ENCODE measurements around the gene TMEM130.

TMEM130 gene

DNA sequence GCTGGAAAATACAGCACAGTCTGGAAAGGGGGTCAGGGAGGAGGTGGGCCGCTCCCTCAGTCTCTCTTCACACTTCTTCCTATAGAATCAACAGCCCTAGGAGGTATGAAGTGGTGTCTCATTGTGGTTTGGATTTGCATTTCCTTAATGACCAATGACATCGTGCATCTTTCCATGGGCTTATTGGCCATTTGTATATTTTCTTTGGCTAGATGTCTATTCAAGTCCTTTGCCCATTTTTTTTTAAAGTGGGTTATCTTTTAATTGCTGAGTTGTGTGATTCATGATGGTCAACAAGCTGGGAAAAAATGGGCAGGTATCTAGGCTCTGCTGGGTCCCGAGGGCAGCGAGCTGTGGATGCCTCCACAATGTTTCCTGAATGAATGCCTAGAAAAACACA lies 29.1 kb downstream of the TMEM130 start:
- no peak for DNase-seq

DNA sequence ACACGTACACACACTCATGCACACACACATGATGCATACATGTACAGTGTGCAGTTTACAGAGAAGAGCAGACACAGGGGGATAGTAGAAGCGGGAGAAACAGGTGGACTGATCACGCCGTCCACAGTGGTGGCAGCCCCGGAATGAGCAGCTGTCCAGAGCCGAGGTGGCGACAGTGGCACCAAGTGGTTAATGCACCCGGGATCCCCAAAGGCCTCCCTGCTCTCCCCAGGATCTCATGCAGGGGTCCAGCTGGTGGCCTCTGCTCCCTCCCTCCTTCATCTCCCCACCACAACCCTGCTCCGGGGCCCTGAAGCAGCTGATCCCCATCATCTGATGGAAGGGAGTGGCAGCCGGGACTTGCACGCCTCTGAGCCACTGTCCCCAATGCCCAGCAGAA lies 29.7 kb downstream of the TMEM130 start:
- DNase-seq: no peak

GRCh38 chr7:98837630-98837972 lies 32.2 kb downstream of the TMEM130 start:
- no peak for DNase-seq

DNA sequence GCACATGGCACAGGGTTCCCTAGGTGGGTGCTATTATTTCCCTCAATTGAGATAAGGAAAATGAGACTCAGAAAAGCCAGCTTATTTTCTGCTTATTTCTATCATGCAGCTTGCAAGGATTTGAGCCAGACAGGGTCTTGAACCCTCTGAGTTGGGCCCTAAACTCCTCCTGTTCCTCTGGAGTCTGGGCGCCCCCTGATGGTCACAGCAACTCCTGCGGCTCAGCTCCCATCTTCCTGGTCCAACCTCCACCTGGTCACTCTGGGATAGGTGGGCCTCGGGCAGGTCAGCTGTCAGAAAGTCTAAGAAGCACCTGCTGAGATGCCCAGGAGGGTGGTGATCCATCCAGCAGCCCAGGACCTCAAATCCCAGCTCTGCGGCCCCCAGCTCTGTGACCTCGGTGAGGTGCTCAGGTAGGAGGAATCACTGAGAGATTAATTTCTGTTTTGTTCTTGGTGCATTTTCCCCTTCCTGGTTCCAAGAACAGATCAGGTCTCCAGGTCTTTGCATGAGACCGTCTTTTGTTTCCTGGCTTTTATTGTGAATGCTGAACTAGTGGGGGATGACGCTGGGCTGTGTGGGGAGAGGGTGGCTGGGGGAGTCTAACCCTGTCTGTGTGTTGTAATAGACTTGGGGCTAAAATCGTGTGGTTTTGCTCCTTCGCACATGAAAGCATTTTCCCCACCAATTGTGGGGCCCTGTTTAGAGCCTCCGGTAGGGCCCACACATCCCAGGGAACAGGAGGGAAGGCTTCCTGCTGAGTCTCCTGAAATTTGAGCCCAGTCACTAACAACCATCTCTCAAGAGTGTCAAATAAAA lies 32.8 kb downstream of the TMEM130 start:
- peak; percentile 9 for DNase-seq

- no peak for DNase-seq
These were observed 34.9 kb downstream of the TMEM130 start for GRCh38 chr7:98834949-98835348.

DNA sequence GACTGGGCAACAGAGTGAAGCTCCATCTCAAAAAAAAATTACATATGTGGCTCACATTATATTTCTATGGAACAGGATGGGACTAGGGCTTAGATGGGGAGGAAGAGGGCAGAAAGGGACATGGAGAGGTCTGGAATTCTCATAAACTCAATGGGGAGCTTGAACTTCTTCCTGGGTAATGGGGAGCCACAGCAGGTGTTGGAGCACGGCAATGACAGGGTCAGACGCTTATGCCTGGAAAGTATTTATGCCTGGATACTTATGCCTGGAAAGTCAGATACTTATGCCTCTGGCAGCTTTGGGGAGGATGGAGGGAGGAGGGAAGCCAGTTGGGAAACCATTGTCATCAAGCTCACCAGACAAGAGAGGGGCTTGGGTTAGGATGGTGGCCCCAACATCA lies 36.8 kb downstream of the TMEM130 start:
- no peak for DNase-seq

DNA sequence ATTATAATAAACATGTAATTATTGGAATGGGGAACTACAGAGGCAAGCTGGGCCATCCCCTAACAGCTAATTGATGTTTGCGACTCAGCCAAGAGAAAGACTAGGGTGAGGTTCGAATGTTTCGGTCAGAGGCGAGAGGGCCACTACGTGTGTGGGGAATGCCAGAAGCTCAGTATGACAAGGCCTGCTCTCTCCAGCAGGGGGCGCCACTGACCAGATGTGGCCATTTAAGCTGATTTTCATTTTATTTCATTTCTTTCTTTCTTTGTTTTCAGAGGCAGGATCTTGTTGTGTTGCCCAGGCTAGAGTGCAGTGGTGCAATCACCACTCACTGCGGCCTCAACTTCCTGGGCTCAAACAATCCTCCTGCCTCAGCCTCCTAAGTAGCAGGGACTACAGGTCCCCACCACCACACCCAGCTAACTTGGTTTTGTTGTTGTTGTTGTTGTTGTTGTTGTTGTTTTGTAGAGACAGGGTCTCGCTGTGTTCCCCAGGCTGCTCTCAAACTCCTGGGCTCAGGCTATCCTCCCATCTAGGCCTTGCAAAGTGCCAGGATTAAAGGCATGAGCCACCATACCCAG lies 38.1 kb downstream of the TMEM130 start:
- no peak for DNase-seq

GRCh38 chr7:98830972-98831548 lies 38.8 kb downstream of the TMEM130 start:
- no peak for DNase-seq

DNA sequence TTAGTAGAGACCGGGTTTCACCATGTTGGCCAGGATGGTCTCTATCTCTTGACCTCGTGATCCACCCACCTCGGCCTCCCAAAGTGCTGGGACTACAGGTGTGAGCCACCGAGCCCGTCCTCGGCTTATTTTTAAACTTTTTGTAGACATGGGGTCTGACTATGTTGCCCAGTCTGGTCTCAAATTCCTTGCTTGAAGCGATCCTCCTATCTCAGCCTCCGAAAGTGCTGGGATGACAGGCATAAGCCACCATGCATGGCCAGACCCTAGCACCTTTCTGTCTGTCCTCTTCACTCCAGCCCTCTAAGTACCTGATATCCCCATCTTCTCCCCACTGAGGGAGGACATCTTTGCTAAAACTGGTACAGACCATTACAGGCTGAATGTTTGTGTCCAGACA lies 41.4 kb downstream of the TMEM130 start:
- DNase-seq: no peak

GRCh38 chr7:98827258-98827657 lies 42.6 kb downstream of the TMEM130 start:
- DNase-seq: no peak

DNA sequence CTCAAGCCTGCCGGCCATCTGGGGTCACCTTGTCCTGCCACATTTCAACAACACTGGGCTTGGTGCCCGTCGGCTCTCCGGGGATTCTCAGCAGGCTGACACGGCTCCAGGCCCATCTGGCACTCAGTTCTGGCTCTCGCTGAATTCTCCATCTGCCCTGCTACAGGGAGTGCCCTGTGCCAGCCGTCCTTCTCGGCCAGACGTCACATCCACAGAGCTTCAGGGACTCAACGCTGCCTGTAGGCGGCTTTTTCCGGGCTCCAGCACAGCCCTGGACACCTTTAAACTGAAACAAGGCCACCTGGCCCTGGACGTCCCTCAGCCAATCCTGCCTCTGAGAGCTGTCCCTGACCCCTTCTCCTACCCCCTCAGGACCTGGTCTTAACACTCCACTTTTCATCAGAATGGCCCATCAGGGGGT lies 43.0 kb downstream of the TMEM130 start:
- peak; percentile 42 for DNase-seq

DNA sequence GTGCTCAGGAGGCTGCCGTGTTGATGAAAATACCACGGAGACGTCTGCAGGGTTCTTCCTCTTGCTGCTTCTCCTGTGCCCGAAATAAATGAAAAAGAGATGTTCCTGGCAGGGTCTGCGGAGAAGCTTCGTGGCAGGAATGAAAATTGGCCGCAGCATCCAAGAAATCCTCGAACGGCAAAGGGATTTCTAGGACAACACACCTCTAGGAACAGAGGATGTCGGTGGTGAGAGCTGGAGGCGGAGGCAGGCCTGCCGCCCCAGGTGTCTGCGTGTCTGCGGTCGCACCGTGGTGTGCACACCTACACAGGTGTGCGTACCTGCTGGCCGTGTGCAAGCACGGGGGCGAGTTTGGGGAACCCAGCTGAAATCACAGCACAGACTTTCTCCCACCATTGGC lies 43.4 kb downstream of the TMEM130 start:
- DNase-seq: no peak

- no peak for DNase-seq
These were observed 46.6 kb downstream of the TMEM130 start for GRCh38 chr7:98823226-98823625.

DNA sequence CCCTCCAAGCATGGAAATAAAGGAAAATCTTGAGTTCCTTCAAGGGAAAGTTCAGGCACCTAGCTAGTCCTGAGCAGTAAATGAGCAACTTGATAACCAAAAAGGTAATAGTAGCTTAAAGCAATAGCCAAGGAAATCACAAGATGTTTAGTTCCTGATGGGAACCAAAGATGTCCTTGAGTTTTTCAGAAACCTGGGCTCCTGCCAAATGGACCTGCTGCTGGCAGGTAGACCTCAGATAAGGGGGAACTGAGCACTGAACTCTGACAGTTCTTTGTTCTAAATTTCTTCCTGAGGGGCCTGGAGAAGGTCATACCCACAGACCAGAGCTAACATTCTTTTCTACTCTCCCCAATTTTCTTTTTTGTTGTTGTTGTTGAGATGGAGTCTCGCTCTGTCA lies 48.5 kb downstream of the TMEM130 start:
- DNase-seq: no peak

GRCh38 chr7:98816967-98817710 lies 52.7 kb downstream of the TMEM130 start:
- DNase-seq: no peak

DNA sequence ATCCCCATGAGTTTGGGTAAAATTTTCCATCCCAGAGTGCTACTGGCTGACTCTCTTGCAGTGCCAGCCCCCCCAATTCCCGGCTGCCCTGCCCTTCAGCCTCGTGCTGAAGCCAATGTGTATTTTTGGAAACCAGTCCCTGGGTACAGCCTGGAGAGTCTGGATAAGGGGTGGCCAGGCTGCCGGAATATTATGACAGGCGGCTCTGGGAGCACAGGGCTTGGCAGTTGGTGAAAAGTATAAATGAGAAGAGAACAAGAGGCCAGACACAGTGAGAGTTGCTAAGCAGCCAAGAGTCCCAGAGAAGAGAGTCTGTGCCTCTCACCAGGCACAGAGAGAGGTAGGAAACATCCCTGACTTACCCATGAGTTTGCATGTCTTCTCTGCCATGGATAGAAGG lies 53.6 kb downstream of the TMEM130 start:
- no peak for DNase-seq

GRCh38 chr7:98815313-98815712 lies 54.5 kb downstream of the TMEM130 start:
- DNase-seq: no peak

DNA sequence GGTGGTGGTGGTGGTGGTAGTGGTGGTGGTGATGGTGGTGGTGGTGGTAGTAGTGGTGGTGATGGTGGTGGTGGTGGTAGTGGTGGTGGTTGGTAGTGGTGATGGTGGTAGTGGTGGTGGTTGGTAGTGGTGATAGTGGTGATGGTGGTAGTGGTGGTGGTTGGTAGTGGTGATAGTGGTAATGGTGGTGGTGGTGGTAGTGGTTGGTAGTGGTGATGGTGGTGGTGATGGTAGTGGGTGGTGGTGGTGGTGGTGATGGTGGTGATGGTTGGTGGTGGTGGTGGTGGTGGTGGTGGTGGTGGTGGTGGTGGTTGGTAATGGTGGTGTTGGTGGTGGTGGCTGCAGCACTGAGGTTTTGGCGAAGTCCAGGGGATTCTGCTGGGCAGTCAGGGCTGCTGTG lies 58.5 kb downstream of the TMEM130 start:
- no peak for DNase-seq

- no peak for DNase-seq
These were observed 59.5 kb downstream of the TMEM130 start for GRCh38 chr7:98810153-98810802.

DNA sequence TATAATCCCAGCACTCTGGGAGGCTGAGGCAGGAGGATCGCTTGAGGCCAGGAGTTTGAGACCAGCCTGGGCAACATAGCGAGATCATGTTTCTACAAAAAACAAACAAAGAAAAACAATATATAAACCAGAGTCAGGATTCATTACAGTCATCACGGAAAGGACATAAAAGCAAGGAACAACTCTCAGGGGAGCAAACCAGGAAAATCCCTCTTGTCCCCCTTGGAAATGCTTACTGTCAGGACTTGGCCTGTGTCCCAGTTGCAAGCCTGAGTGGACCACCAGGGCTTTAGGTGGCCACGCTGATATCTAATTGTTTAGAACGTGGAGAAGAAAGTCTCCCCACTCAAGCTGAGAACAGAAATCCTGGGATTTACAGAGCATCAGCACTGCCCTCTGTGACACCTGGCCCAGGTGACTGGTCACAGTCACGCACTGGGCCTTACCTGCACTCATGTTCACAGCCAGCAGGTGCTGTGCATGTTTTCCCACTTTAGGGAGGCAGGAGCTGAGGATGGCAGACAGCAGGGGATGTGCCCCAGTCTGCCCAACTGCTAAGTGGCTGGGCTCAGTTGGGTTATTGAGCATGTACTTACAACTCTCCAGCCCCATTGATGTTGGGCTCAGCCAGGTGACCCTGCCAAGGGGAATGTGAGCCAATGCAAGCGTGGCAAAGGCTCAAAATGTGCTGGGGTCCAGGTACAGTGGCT lies 60.9 kb downstream of the TMEM130 start:
- DNase-seq: peak; percentile 54

GRCh38 chr7:98807068-98808048 lies 62.5 kb downstream of the TMEM130 start:
- no peak for DNase-seq
